ELF-1 (cell line): ENCODE results near the gene PIP.
"Not testable (repeated sequence)": the region's sequence is repeated elsewhere in the genome, so short reads cannot be mapped to it uniquely, and the experiment has no call there.

Experiments used
- DNase-seq: peaks from one replicate; pipeline ENCODE4 v3.0.0-alpha.2; 2016; ENCODE audit warnings: low read depth, low spot score

PIP gene

GRCh38 chr7:143131781-143132180 is at the start of gene PIP:
PIP (plus strand) TSS chr7:143132077; CDS start chr7:143132117, 40 bp downstream.
- no peak for DNase-seq

- DNase-seq, result no peak
Measured at GRCh38 chr7:143085109-143085508, 46.8 kb upstream of the PIP start.

GRCh38 chr7:143085610-143086009 is 46.3 kb upstream of the PIP start:
- not testable (repeated sequence) for DNase-seq

- not testable (repeated sequence) for DNase-seq
Measured at GRCh38 chr7:143088549-143089231, 43.2 kb upstream of the PIP start.

GRCh38 chr7:143096146-143096545 is 35.7 kb upstream of the PIP start:
- no peak for DNase-seq

- DNase-seq, result not testable (repeated sequence)
Measured at GRCh38 chr7:143099579-143099978, 32.3 kb upstream of the PIP start.

- no peak for DNase-seq
Measured at GRCh38 chr7:143104759-143105158, 27.1 kb upstream of the PIP start.

GRCh38 chr7:143108019-143108418 is 23.9 kb upstream of the PIP start:
- DNase-seq, result not testable (repeated sequence)

- DNase-seq, result no peak
Measured at GRCh38 chr7:143117395-143117794, 14.5 kb upstream of the PIP start.

- DNase-seq, result peak; percentile 6
Measured at GRCh38 chr7:143120691-143121405, 11.0 kb upstream of the PIP start.

- DNase-seq, result not testable (repeated sequence)
Measured at GRCh38 chr7:143123326-143123725, 8.6 kb upstream of the PIP start.

GRCh38 chr7:143126146-143126545 is 5.7 kb upstream of the PIP start:
- no peak for DNase-seq

GRCh38 chr7:143129051-143129450 is 2.8 kb upstream of the PIP start:
- DNase-seq, result no peak

- no peak for DNase-seq
Measured at GRCh38 chr7:143129477-143129876, 2.4 kb upstream of the PIP start.

GRCh38 chr7:143130541-143130940 is 1.3 kb upstream of the PIP start:
- no peak for DNase-seq

- DNase-seq, result no peak
Measured at GRCh38 chr7:143147070-143147469, 15.2 kb downstream of the PIP start.

GRCh38 chr7:143148050-143148449 is 16.2 kb downstream of the PIP start:
- no peak for DNase-seq

- no peak for DNase-seq
Measured at GRCh38 chr7:143148651-143149050, 16.8 kb downstream of the PIP start.

GRCh38 chr7:143150696-143151095 is 18.8 kb downstream of the PIP start:
- DNase-seq, result not testable (repeated sequence)

- not testable (repeated sequence) for DNase-seq
Measured at GRCh38 chr7:143158617-143159016, 26.7 kb downstream of the PIP start.

GRCh38 chr7:143171697-143172096 is 39.8 kb downstream of the PIP start:
- DNase-seq, result no peak

- no peak for DNase-seq
Measured at GRCh38 chr7:143172354-143172753, 40.5 kb downstream of the PIP start.

GRCh38 chr7:143176128-143176527 is 44.3 kb downstream of the PIP start:
- DNase-seq, result no peak
